ENCODE data around the gene EBF4. TPM values are rescaled to one million over a fixed set of nuclear protein-coding genes. Genes with fewer than 3 reads are reported as not detected.

EBF4 gene
- polyA plus RNA-seq, 1 donor = 31.4 TPM

Other genes starting within 250 kb of the EBF4 start
- gene SNRPB, start 222.0 kb upstream of the EBF4 start, polyA plus RNA-seq (ENCODE audit: insufficient read length) = 125 TPM
- gene ZNF343, start 183.9 kb upstream of the EBF4 start, polyA plus RNA-seq (ENCODE audit: insufficient read length) = 19.6 TPM
- 0.50 TPM for gene TMC2, start 156.2 kb upstream of the EBF4 start, polyA plus RNA-seq (ENCODE audit: insufficient read length)
- gene NOP56, start 40.1 kb upstream of the EBF4 start, polyA plus RNA-seq (ENCODE audit: insufficient read length) = 305 TPM
- 134 TPM for gene IDH3B, start 28.6 kb upstream of the EBF4 start, polyA plus RNA-seq (ENCODE audit: insufficient read length)
- gene CPXM1, start 107.8 kb downstream of the EBF4 start, polyA plus RNA-seq (ENCODE audit: insufficient read length) = 224 TPM
- not detected for gene C20orf141, start 122.2 kb downstream of the EBF4 start, polyA plus RNA-seq (ENCODE audit: insufficient read length)
- gene TMEM239, start 123.6 kb downstream of the EBF4 start, polyA plus RNA-seq (ENCODE audit: insufficient read length) = 0.03 TPM
- 56.3 TPM for gene PCED1A, start 147.9 kb downstream of the EBF4 start, polyA plus RNA-seq (ENCODE audit: insufficient read length)
- gene VPS16, start 148.0 kb downstream of the EBF4 start, polyA plus RNA-seq (ENCODE audit: insufficient read length) = 36.9 TPM
- gene PTPRA, start 180.7 kb downstream of the EBF4 start, polyA plus RNA-seq (ENCODE audit: insufficient read length) = 103 TPM

Measured in left kidney (tissue), 1 donor.